Esophagus squamous epithelium (tissue), 4 donors: Measurements from ENCODE around the gene CAPN1.

Source experiments
- CTCF ChIP-seq, 6 experiments: fragments of 450-650 bp in 4 of 6; fragments of 200-600 bp in 2 of 6; sonication (generic) in 2 of 6; IDR thresholded peaks; one replicate each; pipeline ENCODE4 v1.5.1; 2016 to 2019; ENCODE audit warnings: antibody characterized with exemption in 6 of 6, mild to moderate bottlenecking in 4 of 6, moderate library complexity in 4 of 6
- POLR2A ChIP-seq, 4 donors: fragments of 450-650 bp; IDR thresholded peaks; one replicate each; pipeline ENCODE4 v1.6.1; 2017; ENCODE audit warnings: antibody characterized with exemption in 4 of 4, mild to moderate bottlenecking in 4 of 4, moderate library complexity in 3 of 4

GRCh38 chr11:65254724-65255123 lies 73.0 kb downstream of the CAPN1 start:
- TF ChIP-seq CTCF (IDR thresholded peaks at IDR 0.05) (no peak), POLR2A (IDR thresholded peaks at IDR 0.05) (no peak)
